Neural cell (in vitro differentiated cells): ENCODE measurements around the gene EIF4B.

Source experiments
- EP300 ChIP-seq: fragments of 450-650 bp; conservative IDR thresholded peaks from 2 replicates; pipeline ENCODE4 v1.6.1; 2014; ENCODE audit warnings: antibody characterized with exemption, mild to moderate bottlenecking, moderate library complexity; ENCODE audit not compliant: poor library complexity, severe bottlenecking
- EZH2 ChIP-seq: fragments of 200-600, 300-800 bp; shearing (Covaris generic), sonication (generic); IDR thresholded peaks from 2 replicates; pipeline ENCODE4 v1.6.1; 2014; ENCODE audit warnings: antibody characterized with exemption, low read length, borderline replicate concordance, mild to moderate bottlenecking; ENCODE audit not compliant: insufficient read depth, poor library complexity, severe bottlenecking
- MXI1 ChIP-seq: fragments of 450-650 bp; conservative IDR thresholded peaks from 2 replicates; pipeline ENCODE4 v1.6.1; 2014; ENCODE audit warnings: antibody characterized with exemption, mild to moderate bottlenecking; ENCODE audit not compliant: poor library complexity, severe bottlenecking
- POLR2AphosphoS5 ChIP-seq: IDR thresholded peaks from 2 replicates; pipeline ENCODE4 v1.6.1; 2012
- REST ChIP-seq: IDR thresholded peaks from 2 replicates; pipeline ENCODE4 v1.6.1; 2012; ENCODE audit warnings: borderline replicate concordance
- TAF1 ChIP-seq: IDR thresholded peaks from 2 replicates; pipeline ENCODE4 v1.6.1; 2012; ENCODE audit warnings: low read depth
- TF ChIP-seq, protein P1 (sequence below): fragments of 450-650 bp; IDR thresholded peaks from 2 replicates; pipeline ENCODE4 v1.5.1; 2014; ENCODE audit warnings: antibody characterized with exemption, mild to moderate bottlenecking, moderate library complexity; ENCODE audit not compliant: poor library complexity, severe bottlenecking

DNA sequence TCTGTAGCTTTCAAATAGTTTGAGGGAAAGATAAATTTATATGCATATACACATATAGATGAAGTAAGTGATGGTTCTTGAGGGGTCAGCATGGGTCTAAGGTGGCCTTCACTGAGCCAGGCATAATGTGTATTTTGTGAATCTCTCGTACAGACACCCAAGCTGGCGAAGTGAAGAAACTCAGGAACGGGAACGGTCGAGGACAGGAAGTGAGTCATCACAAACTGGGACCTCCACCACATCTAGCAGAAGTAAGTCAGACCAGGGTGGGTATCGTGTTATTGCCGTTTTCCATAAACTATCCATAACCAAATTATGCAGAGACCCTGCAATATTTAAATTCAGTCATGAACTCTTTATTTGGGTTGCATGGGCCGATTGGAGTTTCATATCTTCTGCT lies 28.2 kb downstream of the EIF4B start:
- TF ChIP-seq MXI1 (no peak), EZH2 (no peak), POLR2AphosphoS5 (no peak), EP300 (no peak), TAF1 (no peak), REST (no peak)
- TF ChIP-seq, protein P1, sequence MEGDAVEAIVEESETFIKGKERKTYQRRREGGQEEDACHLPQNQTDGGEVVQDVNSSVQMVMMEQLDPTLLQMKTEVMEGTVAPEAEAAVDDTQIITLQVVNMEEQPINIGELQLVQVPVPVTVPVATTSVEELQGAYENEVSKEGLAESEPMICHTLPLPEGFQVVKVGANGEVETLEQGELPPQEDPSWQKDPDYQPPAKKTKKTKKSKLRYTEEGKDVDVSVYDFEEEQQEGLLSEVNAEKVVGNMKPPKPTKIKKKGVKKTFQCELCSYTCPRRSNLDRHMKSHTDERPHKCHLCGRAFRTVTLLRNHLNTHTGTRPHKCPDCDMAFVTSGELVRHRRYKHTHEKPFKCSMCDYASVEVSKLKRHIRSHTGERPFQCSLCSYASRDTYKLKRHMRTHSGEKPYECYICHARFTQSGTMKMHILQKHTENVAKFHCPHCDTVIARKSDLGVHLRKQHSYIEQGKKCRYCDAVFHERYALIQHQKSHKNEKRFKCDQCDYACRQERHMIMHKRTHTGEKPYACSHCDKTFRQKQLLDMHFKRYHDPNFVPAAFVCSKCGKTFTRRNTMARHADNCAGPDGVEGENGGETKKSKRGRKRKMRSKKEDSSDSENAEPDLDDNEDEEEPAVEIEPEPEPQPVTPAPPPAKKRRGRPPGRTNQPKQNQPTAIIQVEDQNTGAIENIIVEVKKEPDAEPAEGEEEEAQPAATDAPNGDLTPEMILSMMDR, result no peak
